Brain microvascular endothelial cell (primary cell): ENCODE data around the gene ABCA7.
A peak's percentile ranks its signal among the peaks of the same experiment; 100 is the strongest.

Source experiments
- DNase-seq: peaks from one replicate; pipeline ENCODE4 v3.0.0-alpha.2; 2020
- H3K27ac ChIP-seq: fragments of 250-450 bp; sonication (Bioruptor Pico); 2 replicates; pipeline ENCODE4 v1.5.1; 2020; ENCODE audit warnings: mild to moderate bottlenecking, moderate library complexity
- H3K27me3 ChIP-seq: fragments of 250-450 bp; sonication (Bioruptor Pico); replicated peaks from 2 replicates; pipeline ENCODE4 v1.5.1; 2020; ENCODE audit warnings: mild to moderate bottlenecking
- H3K36me3 ChIP-seq: fragments of 250-450 bp; sonication (Bioruptor Pico); replicated peaks from 2 replicates; pipeline ENCODE4 v1.5.1; 2020; ENCODE audit warnings: mild to moderate bottlenecking
- H3K4me3 ChIP-seq: 2 replicates; pipeline ENCODE4 v1.5.1; 2011; ENCODE audit warnings: low read depth, mild to moderate bottlenecking, control low read depth, low read length, moderate library complexity
- CTCF ChIP-seq: IDR thresholded peaks from 2 replicates; pipeline ENCODE4 v1.5.1; 2011; ENCODE audit warnings: low read depth, mild to moderate bottlenecking, moderate library complexity, low read length, control low read depth, inconsistent platforms; ENCODE audit errors: missing control alignments
- in situ Hi-C: cut with HindIII; loops from 2 replicates; pipeline ENCODE4 v1.10.0; 2017; ENCODE audit warnings: low sequenced_read_pairs, low pct_ligation_motif_present

ABCA7 gene

GRCh38 chr19:1035998-1036621, 3.8 kb upstream of the ABCA7 start:
- Histone ChIP-seq H3K27ac (no peak overlapping the region), H3K36me3 (peaks cover 57% of the 10 kb centered on the region), H3K27me3 (no peaks in the 10 kb centered on the region), H3K4me3 (no peak overlapping the region)
- DNase-seq = no peak
- TF ChIP-seq CTCF = peak; percentile 32
- in situ Hi-C loops = no loop called here

DNA sequence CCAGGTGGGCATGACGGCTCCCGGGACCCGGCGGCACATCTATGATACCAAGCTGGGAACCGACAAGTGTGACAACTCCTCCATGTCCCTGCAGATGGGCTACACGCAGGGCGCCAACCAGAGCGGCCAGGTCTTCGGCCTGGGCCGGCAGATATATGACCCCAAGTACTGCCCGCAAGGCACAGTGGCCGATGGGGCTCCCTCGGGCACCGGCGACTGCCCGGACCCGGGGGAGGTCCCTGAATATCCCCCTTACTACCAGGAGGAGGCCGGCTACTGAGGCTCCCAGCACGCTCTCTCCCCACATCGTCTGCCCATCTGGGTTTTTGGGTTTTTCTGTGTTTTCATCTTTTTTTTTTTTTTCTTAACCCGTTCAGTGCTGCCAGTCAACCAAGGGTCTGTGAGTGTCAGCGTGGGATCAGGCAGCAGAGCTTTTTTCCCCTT, 2.3 kb upstream of the ABCA7 start:
- Histone ChIP-seq H3K27me3 (no peaks in the 10 kb centered on the region), H3K27ac (no peak overlapping the region), H3K4me3 (no peak overlapping the region), H3K36me3 (peaks cover 45% of the 10 kb centered on the region)
- DNase-seq = no peak
- in situ Hi-C loops = no loop called here
- no peak for TF ChIP-seq CTCF

DNA sequence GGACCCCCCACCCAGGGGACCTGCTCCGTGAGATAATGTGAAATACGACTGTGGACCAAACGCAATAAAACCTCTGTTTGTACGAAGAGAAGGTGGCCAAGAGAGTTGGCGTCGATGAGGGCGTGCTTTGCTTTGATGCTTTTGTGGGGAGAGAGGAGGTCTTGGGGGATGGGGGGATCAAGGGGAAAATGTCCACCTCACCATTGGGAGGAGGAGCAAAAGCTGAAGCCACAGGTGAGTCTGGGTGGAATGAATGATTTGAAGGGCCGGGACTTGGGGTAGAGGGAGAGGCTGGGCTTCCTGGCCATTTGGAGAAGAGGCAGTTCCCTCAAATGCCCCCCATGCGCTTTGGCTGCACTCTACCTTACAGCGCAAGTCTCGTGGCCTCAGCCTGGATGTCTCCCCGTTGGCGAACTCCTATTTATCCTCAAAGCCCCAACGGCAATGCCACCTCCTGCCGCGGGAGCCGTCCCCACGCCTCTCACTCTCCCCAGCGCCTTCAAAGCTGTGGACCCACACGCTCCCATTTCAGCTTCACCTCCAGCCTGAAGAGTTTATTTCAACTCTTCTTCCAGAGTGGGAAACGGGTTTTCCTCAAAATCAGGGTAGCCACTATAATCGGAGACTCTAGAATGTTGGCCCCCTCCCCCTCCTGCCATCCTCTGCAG, 795 bp upstream of the ABCA7 start:
- TF ChIP-seq CTCF = no peak
- in situ Hi-C loops = no loop called here
- Histone ChIP-seq H3K4me3 (no peak overlapping the region), H3K27ac (no peak overlapping the region), H3K36me3 (peaks cover 38% of the 10 kb centered on the region), H3K27me3 (no peaks in the 10 kb centered on the region)
- DNase-seq = no peak

GRCh38 chr19:1040476-1041271, 767 bp downstream of the ABCA7 start:
- peaks cover 33% of the 10 kb centered on the region for H3K36me3 ChIP-seq
- H3K4me3 ChIP-seq = peak overlapping the region; percentile 52
- TF ChIP-seq CTCF = no peak
- peak; percentile 94 for DNase-seq
- no peak overlapping the region for H3K27ac ChIP-seq
- in situ Hi-C loops = no loop called here
- H3K27me3 ChIP-seq = no peaks in the 10 kb centered on the region

GRCh38 chr19:1041272-1041834, 1.4 kb downstream of the ABCA7 start:
- TF ChIP-seq CTCF = no peak
- in situ Hi-C loops = no loop called here

More at GRCh38 chr19:1041272-1041834, 1.4 kb downstream of the ABCA7 start:
- peak overlapping the region; percentile 52 for H3K4me3 ChIP-seq
- DNase-seq = no peak
- no peaks in the 10 kb centered on the region for H3K27me3 ChIP-seq
- H3K36me3 ChIP-seq = peaks cover 26% of the 10 kb centered on the region
- no peak overlapping the region for H3K27ac ChIP-seq
